ENCODE results near the gene FAM20A.

DNA sequence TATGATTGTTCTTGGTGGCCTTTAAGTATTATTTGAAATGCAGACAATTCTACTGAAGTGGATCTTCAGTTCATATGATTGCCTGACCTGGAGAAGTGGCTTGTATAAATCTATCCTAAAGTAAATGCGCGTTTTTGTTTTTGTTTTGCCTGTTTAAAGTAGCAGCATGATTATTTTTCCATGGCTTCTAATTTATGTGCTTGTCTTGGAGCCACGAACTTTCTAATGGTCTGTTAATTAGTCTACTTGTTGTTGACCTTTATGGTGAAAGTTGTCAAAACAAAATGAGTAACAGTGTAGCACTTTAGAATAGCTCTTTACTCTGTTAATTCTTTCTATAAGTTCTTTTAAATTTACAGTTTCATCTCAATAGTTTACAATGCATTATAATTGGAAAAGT is 87.2 kb downstream of the FAM20A start:
- TF ChIP-seq, protein P1, sequence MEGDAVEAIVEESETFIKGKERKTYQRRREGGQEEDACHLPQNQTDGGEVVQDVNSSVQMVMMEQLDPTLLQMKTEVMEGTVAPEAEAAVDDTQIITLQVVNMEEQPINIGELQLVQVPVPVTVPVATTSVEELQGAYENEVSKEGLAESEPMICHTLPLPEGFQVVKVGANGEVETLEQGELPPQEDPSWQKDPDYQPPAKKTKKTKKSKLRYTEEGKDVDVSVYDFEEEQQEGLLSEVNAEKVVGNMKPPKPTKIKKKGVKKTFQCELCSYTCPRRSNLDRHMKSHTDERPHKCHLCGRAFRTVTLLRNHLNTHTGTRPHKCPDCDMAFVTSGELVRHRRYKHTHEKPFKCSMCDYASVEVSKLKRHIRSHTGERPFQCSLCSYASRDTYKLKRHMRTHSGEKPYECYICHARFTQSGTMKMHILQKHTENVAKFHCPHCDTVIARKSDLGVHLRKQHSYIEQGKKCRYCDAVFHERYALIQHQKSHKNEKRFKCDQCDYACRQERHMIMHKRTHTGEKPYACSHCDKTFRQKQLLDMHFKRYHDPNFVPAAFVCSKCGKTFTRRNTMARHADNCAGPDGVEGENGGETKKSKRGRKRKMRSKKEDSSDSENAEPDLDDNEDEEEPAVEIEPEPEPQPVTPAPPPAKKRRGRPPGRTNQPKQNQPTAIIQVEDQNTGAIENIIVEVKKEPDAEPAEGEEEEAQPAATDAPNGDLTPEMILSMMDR (conservative IDR thresholded peaks at IDR 0.05 in 1 of 2, IDR thresholded peaks at IDR 0.05 in 1 of 2; ENCODE audit: low read depth in 1 of 2, low read length in 2 of 2), result no peak
- no peak for TF ChIP-seq EZH2 (IDR thresholded peaks at IDR 0.05; ENCODE audit: low read length, missing control alignments)

Measured in fibroblast of lung (primary cell).